Stimulated activated CD8-positive, alpha-beta memory T cell treated with anti-CD3 and anti-CD28 coated beads, Interleukin-2, amount 100 ng/mL, for 48 hours (primary cell): ENCODE results near the gene IL2RA.

ENCODE experiments used
- DNase-seq, 2 donors: peaks; one replicate each; pipeline ENCODE4 v3.0.0-alpha.2; 2020; ENCODE audit warnings: low read depth in 2 of 2

Gene IL2RA

GRCh38 chr10:6038071-6038631 is 24.0 kb downstream of the IL2RA start:
- DNase-seq = no peak

- no peak for DNase-seq
These were observed 24.7 kb downstream of the IL2RA start for GRCh38 chr10:6037422-6037821.

GRCh38 chr10:6036861-6037321 is 25.3 kb downstream of the IL2RA start:
- DNase-seq = no peak

GRCh38 chr10:6035931-6036575 is 26.1 kb downstream of the IL2RA start:
- no peak for DNase-seq

GRCh38 chr10:6035101-6035834 is 26.9 kb downstream of the IL2RA start:
- no peak for DNase-seq

- DNase-seq = no peak
These were observed 27.8 kb downstream of the IL2RA start for GRCh38 chr10:6034371-6034770.

- DNase-seq = no peak
These were observed 28.2 kb downstream of the IL2RA start for GRCh38 chr10:6033954-6034353.

- DNase-seq = no peak
These were observed 31.2 kb downstream of the IL2RA start for GRCh38 chr10:6030940-6031339.

GRCh38 chr10:6030217-6030616 is 31.9 kb downstream of the IL2RA start:
- no peak for DNase-seq

- DNase-seq = no peak
These were observed 34.2 kb downstream of the IL2RA start for GRCh38 chr10:6027929-6028328.

- no peak for DNase-seq
These were observed 36.4 kb downstream of the IL2RA start for GRCh38 chr10:6025683-6026255.

GRCh38 chr10:6024334-6024682 is 37.9 kb downstream of the IL2RA start:
- no peak for DNase-seq

- DNase-seq = no peak
These were observed 38.4 kb downstream of the IL2RA start for GRCh38 chr10:6023661-6024333.

- no peak for DNase-seq
These were observed 39.5 kb downstream of the IL2RA start for GRCh38 chr10:6022660-6023059.

- no peak for DNase-seq
These were observed 41.3 kb downstream of the IL2RA start for GRCh38 chr10:6020826-6021225.

GRCh38 chr10:6019796-6020195 is 42.4 kb downstream of the IL2RA start:
- DNase-seq = no peak

GRCh38 chr10:6019010-6019782 is 43.0 kb downstream of the IL2RA start:
- DNase-seq = no peak

- DNase-seq = no peak
These were observed 43.7 kb downstream of the IL2RA start for GRCh38 chr10:6018422-6018821.

- no peak for DNase-seq
These were observed 44.3 kb downstream of the IL2RA start for GRCh38 chr10:6017781-6018354.

GRCh38 chr10:6014241-6014761 is 47.9 kb downstream of the IL2RA start:
- DNase-seq = no peak
